Activated CD8-positive, alpha-beta T cell treated with anti-CD3 and anti-CD28 coated beads, Interleukin-2, amount 10 ng/mL, durations not matched to agents 7 days and 5 days (primary cell): ENCODE results near the gene DKK1. TPM values are rescaled to one million over a fixed set of nuclear protein-coding genes. Genes with fewer than 3 reads are reported as not detected.

Experiments
- ATAC-seq: fragments of 150-1000 bp; cut with Tn5 transposase; one replicate; pipeline ENCODE4 v1.10.0; 2021; ENCODE audit warnings: moderate library complexity
- CTCF ChIA-PET: fragments of 350-600 bp; sonication (Branson Sonifier 250); formaldehyde crosslinking; loops from one replicate; lab custom pipeline; 2021; ENCODE audit warnings: antibody characterized with exemption; lab: Charles Lee
- POLR2A ChIA-PET: fragments of 350-600 bp; sonication (Branson Sonifier 250); formaldehyde crosslinking; loops from one replicate; lab custom pipeline; 2021; ENCODE audit warnings: antibody characterized with exemption; lab: Charles Lee
- DNase-seq: peaks from one replicate; pipeline ENCODE4 v3.0.0-alpha.2; 2020
- H3K27ac Mint-ChIP-seq: one replicate; pipeline ENCODE4 v1.8.0; 2021; ENCODE audit warnings: mild to moderate bottlenecking, mixed read lengths
- H3K27me3 Mint-ChIP-seq: one replicate; pipeline ENCODE4 v1.8.0; 2021; ENCODE audit warnings: low read depth, mixed read lengths
- H3K36me3 Mint-ChIP-seq: one replicate; pipeline ENCODE4 v1.8.0; 2021; ENCODE audit warnings: low read depth, mixed read lengths
- H3K4me1 Mint-ChIP-seq: one replicate; pipeline ENCODE4 v1.8.0; 2021; ENCODE audit warnings: low read depth, mixed read lengths
- H3K4me3 Mint-ChIP-seq: one replicate; pipeline ENCODE4 v1.8.0; 2021; ENCODE audit warnings: mild to moderate bottlenecking, mixed read lengths
- H3K9me3 Mint-ChIP-seq: one replicate; pipeline ENCODE4 v1.8.0; 2022; ENCODE audit warnings: mixed read lengths; ENCODE audit not compliant: insufficient read depth
- total RNA-seq, 2 experiments: library from RNA; stranded (reverse); gene quantifications; one replicate each; pipeline ENCODE4 v1.2.3, GENCODE V29; 2021

The DKK1 gene
- total RNA-seq, 2 experiments from 2014 or later = not detected

DNA sequence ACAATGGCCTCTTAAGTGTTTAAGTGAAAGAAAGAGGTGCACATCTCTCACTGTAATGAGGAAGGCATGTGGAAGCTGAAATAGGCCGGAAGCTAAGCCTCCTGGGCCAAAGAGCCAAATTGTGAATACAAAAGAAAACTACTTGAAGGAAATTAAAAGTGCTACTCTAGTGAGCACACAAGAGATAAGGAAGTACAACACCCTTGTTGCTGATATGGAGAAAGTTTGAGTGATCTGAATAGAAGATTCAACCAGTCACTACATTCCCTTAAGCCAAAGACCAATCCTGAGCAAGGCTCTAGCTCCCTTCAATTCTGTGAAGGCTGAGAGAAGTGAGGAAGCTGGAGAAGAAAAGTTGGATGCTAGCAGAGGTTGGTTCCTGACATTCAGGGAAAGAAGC lies 8.2 kb downstream of the DKK1 start:
- Mint-ChIP-seq H3K27ac (no peak overlapping the region), H3K27me3 (no peaks in the 10 kb centered on the region), H3K4me1 (no peaks in the 10 kb centered on the region), H3K9me3 (no peaks in the 10 kb centered on the region), H3K4me3 (no peak overlapping the region), H3K36me3 (no peaks in the 10 kb centered on the region)
- ChIA-PET POLR2A (no interaction called here), CTCF (no interaction called here)
- DNase-seq (no peak), ATAC-seq (no peak)

DNA sequence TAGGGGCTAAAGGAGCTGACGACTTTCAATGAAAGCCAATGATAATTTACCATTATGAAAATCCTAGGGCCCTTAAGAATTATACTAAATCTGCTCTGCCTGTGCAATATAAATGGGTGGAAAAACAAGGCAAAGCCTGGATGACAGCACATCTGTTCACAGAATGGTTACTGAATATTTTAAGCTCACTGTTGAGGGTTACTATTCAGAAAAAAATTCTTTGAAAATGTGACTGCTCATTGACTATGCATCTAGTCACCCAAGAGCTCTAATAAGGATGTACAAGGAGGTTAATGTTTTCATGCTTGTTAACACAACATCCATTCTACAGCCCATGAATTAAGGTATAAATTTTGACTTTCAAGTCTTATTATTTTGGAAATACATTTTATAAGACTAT lies 8.9 kb downstream of the DKK1 start:
- ChIA-PET POLR2A (no interaction called here), CTCF (no interaction called here)
- no peaks in the 10 kb centered on the region for H3K9me3 Mint-ChIP-seq

DNA sequence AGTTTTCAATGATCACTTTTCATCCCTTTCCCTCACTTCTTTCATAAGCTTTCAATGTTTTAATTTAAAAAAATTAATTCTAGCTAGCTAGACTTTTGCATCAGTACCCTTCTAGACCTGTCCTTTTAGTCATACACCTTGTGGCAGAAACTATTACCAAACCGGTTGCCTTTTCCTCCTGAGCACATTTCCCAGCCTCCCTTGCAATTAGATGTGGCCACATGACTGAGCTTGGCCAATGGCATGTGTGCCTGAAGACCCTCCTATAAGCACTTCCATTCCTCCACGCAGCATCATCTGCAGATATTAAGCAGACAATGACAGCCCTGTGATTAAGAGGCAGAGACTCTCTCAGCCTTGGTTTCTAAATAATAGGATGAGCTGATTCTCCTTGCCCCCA lies 12.3 kb downstream of the DKK1 start:
- CTCF ChIA-PET = no interaction called here
- no peaks in the 10 kb centered on the region for H3K4me1 Mint-ChIP-seq
- no peak for DNase-seq
- no peaks in the 10 kb centered on the region for H3K27me3 Mint-ChIP-seq
- no peaks in the 10 kb centered on the region for H3K36me3 Mint-ChIP-seq
- POLR2A ChIA-PET = no interaction called here
- no peaks in the 10 kb centered on the region for H3K9me3 Mint-ChIP-seq
- no peak for ATAC-seq
- no peak overlapping the region for H3K4me3 Mint-ChIP-seq
- no peak overlapping the region for H3K27ac Mint-ChIP-seq

More for the DNA sequence above, 8.9 kb downstream of the DKK1 start:
- no peaks in the 10 kb centered on the region for H3K4me1 Mint-ChIP-seq
- DNase-seq (no peak), ATAC-seq (no peak)
- H3K27ac Mint-ChIP-seq = no peak overlapping the region
- no peaks in the 10 kb centered on the region for H3K36me3 Mint-ChIP-seq
- no peaks in the 10 kb centered on the region for H3K27me3 Mint-ChIP-seq
- no peak overlapping the region for H3K4me3 Mint-ChIP-seq

DNA sequence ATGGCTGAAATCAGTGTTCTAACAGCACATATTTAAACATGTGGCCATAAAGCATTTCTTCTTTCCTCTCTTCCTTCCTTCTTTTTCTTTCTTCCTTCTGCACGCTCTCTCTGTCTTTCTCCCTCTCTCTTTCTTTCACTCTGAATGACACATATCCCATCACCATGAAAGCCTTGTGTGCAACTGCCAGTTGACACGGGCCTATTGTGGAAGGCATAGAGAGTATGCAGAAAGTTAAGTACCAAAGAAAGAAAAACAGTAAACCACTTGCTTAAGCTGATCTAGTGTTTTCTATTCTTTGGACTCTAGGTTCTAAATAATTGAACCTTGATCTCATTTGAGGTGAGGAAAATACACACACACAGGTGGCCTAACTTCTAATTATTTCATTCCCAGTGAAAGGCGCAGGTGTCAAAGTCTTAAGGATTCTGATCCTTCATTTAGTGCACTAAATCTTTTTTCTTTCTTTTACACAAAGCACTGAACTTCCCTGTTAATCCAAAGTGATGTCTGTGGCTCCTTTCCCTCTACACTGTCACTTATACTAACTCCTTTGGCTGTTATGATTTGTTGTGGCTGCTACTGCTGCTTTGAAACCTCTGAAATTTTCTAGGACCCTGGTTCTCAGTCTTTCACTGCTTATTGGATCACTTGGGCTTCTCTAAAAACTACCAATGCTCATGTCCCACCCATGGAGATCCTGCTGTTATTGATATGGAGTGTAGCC lies 17.7 kb downstream of the DKK1 start:
- no peak overlapping the region for H3K27ac Mint-ChIP-seq
- no peaks in the 10 kb centered on the region for H3K9me3 Mint-ChIP-seq
- no peak overlapping the region for H3K4me3 Mint-ChIP-seq
- ATAC-seq = no peak
- ChIA-PET CTCF (no interaction called here), POLR2A (no interaction called here)
- H3K36me3 Mint-ChIP-seq = no peaks in the 10 kb centered on the region
- H3K27me3 Mint-ChIP-seq = no peaks in the 10 kb centered on the region
- no peak for DNase-seq
- H3K4me1 Mint-ChIP-seq = no peaks in the 10 kb centered on the region

DNA sequence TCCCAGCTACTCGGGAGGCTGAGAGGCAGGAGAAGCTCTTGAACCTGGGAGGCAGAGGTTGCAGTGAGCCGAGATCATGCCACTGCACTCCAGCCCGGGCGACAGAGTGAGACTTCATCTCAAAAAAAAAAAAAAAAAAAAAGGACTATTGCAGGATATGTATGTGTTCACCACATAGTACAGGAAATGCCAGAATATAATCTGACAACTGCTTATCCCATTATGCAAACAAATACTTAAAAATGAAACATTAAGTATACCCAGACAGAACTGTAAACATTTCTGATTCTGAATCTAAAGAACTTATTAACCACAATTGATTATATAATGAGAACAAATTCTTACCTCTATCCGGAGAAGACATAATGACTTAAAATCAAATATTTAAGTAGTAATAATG lies 18.7 kb downstream of the DKK1 start:
- DNase-seq (no peak), ATAC-seq (no peak)
- Mint-ChIP-seq H3K9me3 (no peaks in the 10 kb centered on the region), H3K4me1 (no peaks in the 10 kb centered on the region), H3K27ac (no peak overlapping the region), H3K27me3 (no peaks in the 10 kb centered on the region), H3K4me3 (no peak overlapping the region), H3K36me3 (no peaks in the 10 kb centered on the region)
- ChIA-PET CTCF (no interaction called here), POLR2A (no interaction called here)

DNA sequence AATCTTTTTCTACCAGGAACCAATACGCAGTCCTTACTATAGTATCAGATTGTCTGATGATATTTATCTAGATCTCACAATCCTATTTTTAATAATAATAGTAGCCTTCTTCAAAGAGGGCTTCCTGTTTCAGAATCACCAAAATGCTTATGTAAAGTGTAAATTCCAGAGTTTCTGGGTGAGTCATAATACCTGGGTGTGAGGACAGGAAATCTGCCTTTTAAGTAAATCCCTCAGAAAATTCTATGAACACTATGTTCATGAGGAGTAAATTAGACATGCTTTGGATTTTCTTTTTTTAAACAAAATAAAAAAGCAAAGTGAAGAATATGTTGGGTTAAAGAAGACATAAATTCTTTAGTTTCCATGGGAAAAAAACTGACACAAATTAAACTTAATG lies 20.5 kb downstream of the DKK1 start:
- no peak overlapping the region for H3K4me3 Mint-ChIP-seq
- H3K36me3 Mint-ChIP-seq = no peaks in the 10 kb centered on the region
- H3K4me1 Mint-ChIP-seq = no peaks in the 10 kb centered on the region
- no peak for DNase-seq
- POLR2A ChIA-PET = no interaction called here
- H3K27me3 Mint-ChIP-seq = no peaks in the 10 kb centered on the region
- H3K27ac Mint-ChIP-seq = no peak overlapping the region
- no peaks in the 10 kb centered on the region for H3K9me3 Mint-ChIP-seq
- CTCF ChIA-PET = no interaction called here
- ATAC-seq = no peak

DNA sequence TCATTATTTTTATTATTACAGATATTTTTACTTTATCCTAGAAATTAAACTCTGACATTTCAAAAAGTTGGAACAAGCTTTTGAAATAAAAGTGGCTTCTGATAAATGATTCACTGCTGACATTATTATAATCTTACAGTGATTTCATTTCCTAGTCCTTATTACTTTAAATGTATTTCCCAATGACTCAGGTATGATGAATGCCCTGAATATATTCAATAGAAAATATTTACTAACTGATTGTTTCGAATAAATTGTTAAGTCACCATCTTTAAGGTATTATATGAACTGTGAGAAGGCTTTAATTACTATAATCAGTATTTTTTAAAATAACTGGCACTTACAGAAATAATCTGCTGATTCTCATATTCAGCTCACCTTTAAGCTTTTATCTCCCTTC lies 21.6 kb downstream of the DKK1 start:
- H3K4me1 Mint-ChIP-seq = no peaks in the 10 kb centered on the region
- no peaks in the 10 kb centered on the region for H3K36me3 Mint-ChIP-seq

DNA sequence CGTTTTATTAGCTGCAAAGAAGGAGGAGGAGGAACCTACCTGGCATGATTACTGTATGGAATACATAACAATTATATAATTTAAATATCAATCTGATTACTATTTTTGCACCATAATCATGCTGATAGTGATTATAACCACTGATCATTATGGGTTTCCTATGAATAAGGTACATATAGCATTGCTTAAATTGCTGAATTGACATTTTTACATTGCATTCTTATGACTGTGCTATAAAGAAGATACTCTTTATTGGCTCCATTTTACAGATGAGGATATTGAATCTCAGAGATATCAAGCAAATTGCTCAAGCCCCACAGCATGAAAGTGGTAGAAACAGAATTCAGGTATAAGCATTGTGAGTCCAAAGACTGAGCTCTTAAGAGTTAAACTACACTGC lies 23.1 kb downstream of the DKK1 start:
- Mint-ChIP-seq H3K4me3 (no peak overlapping the region), H3K27ac (no peak overlapping the region), H3K27me3 (no peaks in the 10 kb centered on the region), H3K36me3 (no peaks in the 10 kb centered on the region), H3K9me3 (no peaks in the 10 kb centered on the region), H3K4me1 (no peaks in the 10 kb centered on the region)
- DNase-seq (no peak), ATAC-seq (no peak)
- CTCF ChIA-PET = no interaction called here
- POLR2A ChIA-PET = no interaction called here

More for the DNA sequence above, 21.6 kb downstream of the DKK1 start:
- H3K27ac Mint-ChIP-seq = no peak overlapping the region
- no peak overlapping the region for H3K4me3 Mint-ChIP-seq
- ChIA-PET POLR2A (no interaction called here), CTCF (no interaction called here)
- DNase-seq (no peak), ATAC-seq (no peak)
- no peaks in the 10 kb centered on the region for H3K9me3 Mint-ChIP-seq
- H3K27me3 Mint-ChIP-seq = no peaks in the 10 kb centered on the region

DNA sequence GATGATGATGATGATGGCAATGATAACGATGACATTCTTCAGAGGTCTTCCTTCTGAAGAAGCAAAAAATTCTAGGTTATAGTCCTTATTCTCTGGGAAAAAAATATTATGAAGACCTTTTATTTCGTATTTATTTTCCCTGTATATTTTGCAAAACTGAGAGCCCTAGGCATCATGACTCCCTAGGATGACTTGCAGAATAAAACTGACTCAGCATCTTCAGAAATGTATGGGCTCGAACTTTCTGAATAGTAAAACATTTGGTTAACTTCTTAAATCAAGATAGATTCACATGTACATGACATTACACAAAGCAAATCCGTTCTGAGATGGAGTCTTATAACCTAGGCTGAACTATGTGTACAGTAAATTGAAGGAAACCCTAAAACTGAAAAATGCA lies 29.4 kb downstream of the DKK1 start:
- DNase-seq = no peak
- Mint-ChIP-seq H3K27me3 (no peaks in the 10 kb centered on the region), H3K4me1 (no peaks in the 10 kb centered on the region), H3K27ac (no peak overlapping the region), H3K9me3 (no peaks in the 10 kb centered on the region), H3K36me3 (no peaks in the 10 kb centered on the region), H3K4me3 (no peak overlapping the region)
- ATAC-seq = no peak
- CTCF ChIA-PET = no interaction called here
- POLR2A ChIA-PET = no interaction called here

DNA sequence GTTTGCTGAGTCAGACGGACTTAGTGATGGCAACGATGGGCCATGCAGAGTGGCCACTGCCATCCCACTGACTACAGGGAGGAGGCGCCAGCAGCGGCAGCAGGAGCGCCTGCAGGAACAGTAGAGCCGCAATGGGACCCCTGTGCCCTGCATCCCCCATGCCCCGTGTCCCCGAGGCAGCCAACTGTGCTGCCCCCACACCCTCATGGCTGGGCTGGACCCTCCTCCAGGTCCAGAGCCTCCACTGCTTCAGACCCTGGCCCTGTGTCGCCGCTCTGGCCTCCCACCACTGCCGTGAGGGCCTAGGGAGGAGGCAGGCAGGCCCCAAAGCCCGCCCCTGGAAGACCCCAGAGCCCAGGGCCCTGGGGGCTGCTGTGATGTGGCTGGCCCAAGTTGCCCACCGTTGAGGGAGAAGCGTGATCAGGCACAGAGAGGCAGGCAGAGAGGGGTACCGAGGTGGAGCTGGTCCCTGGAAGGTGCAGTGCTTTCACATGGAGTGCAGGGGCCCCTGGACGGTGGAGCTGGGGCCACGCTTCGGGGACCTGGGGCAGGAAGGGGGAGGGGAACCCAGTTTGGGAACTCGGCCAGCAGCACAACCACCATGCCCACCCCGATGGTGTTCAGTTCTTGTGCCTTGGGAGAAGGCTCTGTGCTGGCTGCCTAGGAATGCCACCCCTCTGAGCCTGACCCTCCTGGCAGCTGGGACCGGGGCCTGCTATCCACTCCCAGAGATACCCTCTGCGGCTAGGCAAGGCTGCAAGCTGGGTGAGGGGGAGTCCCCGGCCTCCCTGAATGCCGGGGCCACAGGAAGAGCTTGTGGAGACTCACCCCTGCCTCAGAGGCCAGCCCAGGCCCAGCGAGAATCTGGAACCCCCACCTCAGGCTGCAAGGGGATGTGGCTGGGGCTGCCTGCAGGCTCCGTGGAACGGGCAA lies 32.6 kb downstream of the DKK1 start:
- ChIA-PET POLR2A (no interaction called here), CTCF (no interaction called here)
- H3K36me3 Mint-ChIP-seq = no peaks in the 10 kb centered on the region
- ATAC-seq = no peak
- no peaks in the 10 kb centered on the region for H3K9me3 Mint-ChIP-seq
- H3K27me3 Mint-ChIP-seq = no peaks in the 10 kb centered on the region
- H3K4me3 Mint-ChIP-seq = no peak overlapping the region
- H3K27ac Mint-ChIP-seq = no peak overlapping the region
- no peaks in the 10 kb centered on the region for H3K4me1 Mint-ChIP-seq
- DNase-seq = no peak

DNA sequence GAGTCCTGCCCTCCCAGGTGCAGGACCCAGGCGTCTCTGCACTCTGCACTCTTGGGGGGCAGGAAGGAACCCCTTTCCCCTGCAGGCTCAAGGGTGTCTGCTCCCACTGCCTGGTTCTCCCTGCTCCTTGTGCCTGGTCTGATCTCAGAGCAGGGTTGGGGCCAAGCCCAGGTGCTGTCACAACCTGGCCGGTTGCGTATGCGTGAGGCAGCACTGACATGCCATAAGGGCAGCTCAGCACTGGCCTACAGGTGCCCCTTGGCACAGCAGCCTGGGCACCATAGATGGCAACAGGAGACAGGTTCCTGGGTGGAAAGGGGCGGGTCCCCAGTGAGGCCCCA lies 33.2 kb downstream of the DKK1 start:
- Mint-ChIP-seq H3K4me3 (no peak overlapping the region), H3K4me1 (no peaks in the 10 kb centered on the region), H3K27me3 (no peaks in the 10 kb centered on the region), H3K36me3 (no peaks in the 10 kb centered on the region), H3K27ac (no peak overlapping the region), H3K9me3 (no peaks in the 10 kb centered on the region)
- ChIA-PET POLR2A (no interaction called here), CTCF (no interaction called here)
- ATAC-seq (no peak), DNase-seq (no peak)

DNA sequence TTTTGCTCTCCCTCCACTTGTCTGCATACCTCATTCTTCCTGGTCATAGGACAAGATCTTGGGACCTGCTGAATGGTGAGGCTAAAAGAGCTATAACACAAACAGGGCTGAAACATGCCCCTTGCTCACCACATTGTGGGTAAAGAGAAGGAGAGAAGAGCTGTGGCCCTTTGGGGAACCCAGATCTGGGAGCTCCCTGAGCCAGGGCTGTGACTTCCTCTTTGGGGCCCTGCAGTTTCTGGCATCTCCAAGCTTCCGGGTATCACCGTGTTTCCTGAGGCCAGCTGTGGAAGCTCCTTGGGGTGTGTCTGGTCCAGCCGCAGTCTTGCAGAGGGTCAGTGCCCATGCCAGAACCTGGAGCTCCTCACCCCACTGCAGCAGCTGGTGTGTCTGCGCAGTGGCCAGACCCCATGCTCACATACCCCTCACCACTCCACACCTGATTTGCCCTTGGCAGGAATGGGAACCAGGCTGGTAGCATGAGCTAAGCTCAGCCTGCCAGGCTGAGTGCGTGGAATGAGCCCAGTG lies 34.0 kb downstream of the DKK1 start:
- CTCF ChIA-PET = no interaction called here
- POLR2A ChIA-PET = no interaction called here
- Mint-ChIP-seq H3K27me3 (no peaks in the 10 kb centered on the region), H3K4me3 (no peak overlapping the region), H3K9me3 (no peaks in the 10 kb centered on the region), H3K27ac (no peak overlapping the region), H3K4me1 (no peaks in the 10 kb centered on the region), H3K36me3 (no peaks in the 10 kb centered on the region)
- no peak for ATAC-seq
- no peak for DNase-seq
